Peyer's patch (tissue), 4 donors: Measurements from ENCODE around the gene TBC1D9B. TPM values are rescaled to one million over a fixed set of nuclear protein-coding genes. Genes with fewer than 3 reads are reported as not detected.

Experiments
- DNase-seq, 3 donors: peaks; one replicate each; pipeline ENCODE4 v3.0.0-alpha.2; 2017 to 2019
- H3K27ac ChIP-seq, 4 donors: fragments of 200-600 bp; sonication (generic); one replicate each; pipeline ENCODE4 v1.5.1; 2016 to 2019
- H3K27me3 ChIP-seq, 2 donors: fragments of 200-600 bp; sonication (generic); one replicate each; pipeline ENCODE4 v1.5.1; 2019
- H3K36me3 ChIP-seq, 3 donors: fragments of 200-600 bp; sonication (generic); one replicate each; pipeline ENCODE4 v1.5.1; 2016 to 2019
- H3K4me1 ChIP-seq, 4 donors: fragments of 200-600 bp; sonication (generic); one replicate each; pipeline ENCODE4 v1.5.1; 2016 to 2019
- H3K4me3 ChIP-seq, 4 donors: fragments of 200-600 bp; sonication (generic); 1 replicate in 3 of 4; 2 replicates in 1 of 4; pipeline ENCODE4 v1.5.1; 2016 to 2019; ENCODE audit warnings: mild to moderate bottlenecking in 1 of 4
- H3K9me3 ChIP-seq, 4 donors: fragments of 200-600 bp; sonication (generic); one replicate each; pipeline ENCODE4 v1.5.1; 2016 to 2019; ENCODE audit warnings: mild to moderate bottlenecking in 1 of 4
- POLR2A ChIP-seq, 2 donors: fragments of 450-650 bp; IDR thresholded peaks; one replicate each; pipeline ENCODE4 v1.5.1; 2017; ENCODE audit warnings: antibody characterized with exemption in 2 of 2, mild to moderate bottlenecking in 2 of 2, moderate library complexity in 2 of 2
- total RNA-seq, 4 donors: library from RNA; depleted of rRNA; stranded (reverse); fragments of >200 nt; gene quantifications; one replicate each; pipeline ENCODE4 v1.1.0, GENCODE V29; 2016
- TF ChIP-seq, protein P1 (sequence below), 6 experiments: fragments of 450-650 bp in 4 of 6; fragments of 200-600 bp in 2 of 6; sonication (generic) in 1 of 6; IDR thresholded peaks; one replicate each; pipeline ENCODE4 v1.5.1; 2017 to 2019; ENCODE audit warnings: antibody characterized with exemption in 6 of 6, mild to moderate bottlenecking in 3 of 6, moderate library complexity in 1 of 6

Gene TBC1D9B
- total RNA-seq, 4 donors from 2014 or later: 89.7 to 281 (median 186) TPM

DNA sequence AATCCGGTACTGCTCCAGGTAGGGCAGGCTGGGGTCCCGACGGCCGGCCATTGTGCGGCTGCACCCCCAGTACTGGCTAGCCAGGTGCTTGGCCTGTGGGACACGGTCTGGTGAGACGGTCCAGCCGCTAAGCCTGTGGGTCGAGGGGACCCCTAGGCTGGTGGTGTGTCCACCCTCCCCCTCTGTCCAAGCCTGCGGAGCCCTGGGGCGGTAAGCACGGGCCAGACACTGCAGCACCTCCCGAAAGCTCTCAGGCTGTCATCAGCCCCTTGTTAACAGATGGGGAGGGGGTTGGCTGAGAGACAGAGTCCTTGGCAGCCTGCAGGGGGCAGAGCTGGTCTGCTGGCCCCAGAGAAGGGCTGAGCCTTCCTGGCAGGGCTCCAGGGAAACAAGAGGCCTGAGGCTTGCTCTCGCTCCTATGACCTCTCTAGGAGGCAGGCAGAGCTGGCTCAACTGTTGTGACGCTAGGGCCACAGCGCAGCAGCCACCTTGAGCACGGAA is 37.2 kb downstream of the TBC1D9B start:
- Histone ChIP-seq H3K4me3 (no peak overlapping the region), H3K27ac (no peak overlapping the region), H3K27me3 (no peaks in the 10 kb centered on the region), H3K36me3 (peaks cover 0 to 76% (median 0%) of the 10 kb centered on the region in 3 donors), H3K9me3 (no peaks in the 10 kb centered on the region), H3K4me1 (no peaks in the 10 kb centered on the region)
- DNase-seq: peak in 1 of 3 donors; percentile 50
- no peak for TF ChIP-seq POLR2A (IDR thresholded peaks at IDR 0.05)
- TF ChIP-seq, protein P1, sequence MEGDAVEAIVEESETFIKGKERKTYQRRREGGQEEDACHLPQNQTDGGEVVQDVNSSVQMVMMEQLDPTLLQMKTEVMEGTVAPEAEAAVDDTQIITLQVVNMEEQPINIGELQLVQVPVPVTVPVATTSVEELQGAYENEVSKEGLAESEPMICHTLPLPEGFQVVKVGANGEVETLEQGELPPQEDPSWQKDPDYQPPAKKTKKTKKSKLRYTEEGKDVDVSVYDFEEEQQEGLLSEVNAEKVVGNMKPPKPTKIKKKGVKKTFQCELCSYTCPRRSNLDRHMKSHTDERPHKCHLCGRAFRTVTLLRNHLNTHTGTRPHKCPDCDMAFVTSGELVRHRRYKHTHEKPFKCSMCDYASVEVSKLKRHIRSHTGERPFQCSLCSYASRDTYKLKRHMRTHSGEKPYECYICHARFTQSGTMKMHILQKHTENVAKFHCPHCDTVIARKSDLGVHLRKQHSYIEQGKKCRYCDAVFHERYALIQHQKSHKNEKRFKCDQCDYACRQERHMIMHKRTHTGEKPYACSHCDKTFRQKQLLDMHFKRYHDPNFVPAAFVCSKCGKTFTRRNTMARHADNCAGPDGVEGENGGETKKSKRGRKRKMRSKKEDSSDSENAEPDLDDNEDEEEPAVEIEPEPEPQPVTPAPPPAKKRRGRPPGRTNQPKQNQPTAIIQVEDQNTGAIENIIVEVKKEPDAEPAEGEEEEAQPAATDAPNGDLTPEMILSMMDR (IDR thresholded peaks at IDR 0.05): peak in 2 of 6 experiments; percentile 5 to 26

- Histone ChIP-seq H3K4me3 (no peak overlapping the region), H3K27ac (no peak overlapping the region), H3K36me3 (peaks cover 0 to 74% (median 0%) of the 10 kb centered on the region in 3 donors), H3K9me3 (no peaks in the 10 kb centered on the region), H3K27me3 (no peaks in the 10 kb centered on the region), H3K4me1 (no peaks in the 10 kb centered on the region)
- no peak for TF ChIP-seq POLR2A (IDR thresholded peaks at IDR 0.05)
- TF ChIP-seq, protein P1 (IDR thresholded peaks at IDR 0.05): no peak
- DNase-seq: peak in 1 of 3 donors; percentile 42
Measured at GRCh38 chr5:179869641-179870402, 37.9 kb downstream of the TBC1D9B start.

- Histone ChIP-seq H3K4me3 (no peak overlapping the region), H3K36me3 (peaks cover 0 to 74% (median 0%) of the 10 kb centered on the region in 3 donors), H3K4me1 (no peaks in the 10 kb centered on the region), H3K27me3 (no peaks in the 10 kb centered on the region), H3K9me3 (no peaks in the 10 kb centered on the region), H3K27ac (no peak overlapping the region)
- DNase-seq: no peak
- TF ChIP-seq, protein P1 (IDR thresholded peaks at IDR 0.05): no peak
- no peak for TF ChIP-seq POLR2A (IDR thresholded peaks at IDR 0.05)
Measured at GRCh38 chr5:179869101-179869500, 38.6 kb downstream of the TBC1D9B start.

GRCh38 chr5:179868541-179868940 is 39.2 kb downstream of the TBC1D9B start:
- H3K36me3 ChIP-seq: peaks cover 0 to 74% (median 0%) of the 10 kb centered on the region in 3 donors
- no peak for TF ChIP-seq POLR2A (IDR thresholded peaks at IDR 0.05)
- TF ChIP-seq, protein P1 (IDR thresholded peaks at IDR 0.05): no peak
- H3K27me3 ChIP-seq: no peaks in the 10 kb centered on the region
- no peak overlapping the region for H3K27ac ChIP-seq
- H3K9me3 ChIP-seq: no peaks in the 10 kb centered on the region
- no peak for DNase-seq
- H3K4me3 ChIP-seq: no peak overlapping the region
- H3K4me1 ChIP-seq: no peaks in the 10 kb centered on the region

- no peaks in the 10 kb centered on the region for H3K9me3 ChIP-seq
- H3K27ac ChIP-seq: no peak overlapping the region
- TF ChIP-seq, protein P1 (IDR thresholded peaks at IDR 0.05): no peak
- no peak for TF ChIP-seq POLR2A (IDR thresholded peaks at IDR 0.05)
Measured at GRCh38 chr5:179867476-179867875, 40.2 kb downstream of the TBC1D9B start.

More at GRCh38 chr5:179867476-179867875, 40.2 kb downstream of the TBC1D9B start:
- Histone ChIP-seq H3K27me3 (no peaks in the 10 kb centered on the region), H3K4me3 (no peak overlapping the region), H3K36me3 (peaks cover 0 to 74% (median 0%) of the 10 kb centered on the region in 3 donors), H3K4me1 (no peaks in the 10 kb centered on the region)
- DNase-seq: peak in 1 of 3 donors; percentile 38
